Measurements from ENCODE around the gene RPS23. TPM values are rescaled to one million over a fixed set of nuclear protein-coding genes. Genes with fewer than 3 reads are reported as not detected.

RPS23 gene
- total and polyA plus RNA-seq, 2 of the 8 experiments (the other 6 are each of a cell fraction or from before 2014, with no cell fraction given): 2,559 to 4,867 TPM

DNA sequence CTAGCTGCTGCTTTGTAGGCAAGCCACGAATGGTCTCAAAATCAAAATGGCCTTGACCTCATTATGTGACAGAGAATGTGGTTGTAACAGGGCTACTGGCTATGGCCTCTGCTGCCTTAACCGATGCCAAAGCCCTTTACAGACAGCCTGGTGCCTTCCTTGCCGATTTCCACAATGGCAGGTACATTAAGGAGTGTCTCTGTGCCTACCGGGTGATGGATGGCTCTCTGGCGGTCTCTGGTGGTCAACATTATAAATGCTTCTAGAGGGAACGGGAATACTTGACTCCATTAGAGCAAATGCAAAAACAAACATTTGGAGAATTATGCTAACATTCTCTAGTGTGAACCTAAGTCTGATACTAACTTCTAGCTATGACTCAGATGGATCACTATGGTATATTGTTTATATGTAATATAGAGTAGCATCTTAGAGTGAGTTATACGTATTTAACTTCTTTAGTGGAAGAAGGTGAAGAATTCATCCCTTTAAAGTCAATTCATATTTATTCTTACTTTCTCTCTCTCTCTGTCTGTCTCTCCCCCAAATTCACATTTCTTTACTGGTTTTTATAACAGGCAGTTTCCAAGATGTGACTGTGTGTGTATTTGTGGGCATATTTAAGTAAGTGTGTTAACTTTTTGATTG is 52.5 kb downstream of the RPS23 start:
- Histone ChIP-seq H3K23ac (ENCODE audit: insufficient read length) (no peak overlapping the region), H2BK15ac (ENCODE audit: low read length) (no peak overlapping the region), H2AFZ (ENCODE audit: low read length) (no peak overlapping the region), H2AK5ac (ENCODE audit: low read depth, low read length) (no peak overlapping the region), H3K4me1 (replicated peaks in 1 of 4; ENCODE audit: control insufficient read depth in 3 of 4, insufficient read depth in 4 of 4, low read length in 3 of 4) (peaks cover 0 to 9% (median 0%) of the 10 kb centered on the region in 4 experiments; a peak in 3 of 7 replicates), H3K9me3 (ENCODE audit: insufficient read depth in 2 of 2, low read depth in 1 of 2, low read length in 1 of 2) (no peaks in the 10 kb centered on the region), H3K14ac (ENCODE audit: insufficient read length) (no peak overlapping the region), H2BK120ac (replicated peaks; ENCODE audit: low read depth, low read length) (no peak overlapping the region), H3K23me2 (ENCODE audit: low read depth, low read length) (no peaks in the 10 kb centered on the region; the same call in 1 of the 2 replicates), H3K79me2 (ENCODE audit: control insufficient read depth in 1 of 2, insufficient read depth in 2 of 2, low read length in 2 of 2) (no peaks in the 10 kb centered on the region), H3K27me3 (replicated peaks in 1 of 4; ENCODE audit: control insufficient read depth in 3 of 4, extremely low read depth in 1 of 4, insufficient read depth in 3 of 4, low read length in 3 of 4) (no peaks in the 10 kb centered on the region), H3K27ac (ENCODE audit: low read depth, low read length) (no peak overlapping the region), H4K8ac (ENCODE audit: extremely low read depth, insufficient read depth, low read length) (no peak overlapping the region), H3K9ac (replicated peaks in 1 of 4; ENCODE audit: extremely low read depth in 1 of 4, low read depth in 3 of 4, low read length in 3 of 4) (no peak overlapping the region), H3K4me2 (ENCODE audit: insufficient read depth in 1 of 2, low read depth in 2 of 2, low read length in 2 of 2) (no peak overlapping the region; a peak in 1 of 4 replicates), H2BK20ac (ENCODE audit: low read length) (no peak overlapping the region), H4K5ac (ENCODE audit: insufficient read length, low read depth, low read length) (no peak overlapping the region), H3K4ac (replicated peaks; ENCODE audit: insufficient read length, low read depth, low read length) (no peak overlapping the region), H4K20me1 (replicated peaks in 1 of 2; ENCODE audit: control insufficient read depth in 1 of 2, insufficient read depth in 2 of 2, low read length in 2 of 2) (no peaks in the 10 kb centered on the region), H3K36me3 (ENCODE audit: control insufficient read depth in 2 of 4, insufficient read depth in 4 of 4, low read length in 3 of 4) (no peaks in the 10 kb centered on the region), H2BK5ac (ENCODE audit: low read depth, low read length) (no peak overlapping the region), H3K79me1 (ENCODE audit: low read depth, low read length) (no peaks in the 10 kb centered on the region), H3K18ac (ENCODE audit: extremely low read depth, low read length) (no peak overlapping the region), H4K91ac (replicated peaks; ENCODE audit: insufficient read length, low read length) (no peak overlapping the region), H2BK12ac (ENCODE audit: low read depth, low read length) (no peak overlapping the region), H3K56ac (replicated peaks; ENCODE audit: insufficient read length, low read depth, low read length) (no peak overlapping the region), H3K4me3 (ENCODE audit: extremely low read depth in 1 of 4, insufficient read depth in 2 of 4, low read depth in 3 of 4, low read length in 4 of 4) (no peak overlapping the region)
- POLR2A ChIA-PET (ENCODE audit: partially characterized antibody): no interaction called here
- WGBS, 2 experiments (ENCODE audit: extremely low coverage in 1 of 2, insufficient coverage in 1 of 2, insufficient read length in 1 of 2, insufficient replicate concordance in 2 of 2, low coverage in 1 of 2, low lambda C conversion rate in 2 of 2, missing lambda C conversion rate in 1 of 2): 36% methylated on average over 7 of the region's 7 CpGs; no CpG with 5 or more reads in 1 of the 2 experiments
- CTCF ChIA-PET (ENCODE audit: partially characterized antibody): interaction anchor here (0.6 to 3.2 kb wide), 37 partner anchors 8 to 1905 kb away, joined by 3 to 23 read pairs (median 4); no protein-coding TSS in a partner anchor
- TF ChIP-seq TEAD4 (IDR thresholded peaks at IDR 0.05; ENCODE audit: low read depth, low read length): 0 out of 2 replicates have a peak, but pooled peaks have one; percentile 14
- TF ChIP-seq FOSL1 (IDR thresholded peaks at IDR 0.05; ENCODE audit: insufficient read depth, low read depth, low read length): no peak
- peak; percentile 90 for TF ChIP-seq YY1 (IDR thresholded peaks at IDR 0.05; ENCODE audit: low read depth, low read length)
- TF ChIP-seq MAFK (IDR thresholded peaks at IDR 0.05; ENCODE audit: low read depth, low read length): 0 out of 2 replicates have a peak, but pooled peaks have one; percentile 4
- TF ChIP-seq, protein P1, sequence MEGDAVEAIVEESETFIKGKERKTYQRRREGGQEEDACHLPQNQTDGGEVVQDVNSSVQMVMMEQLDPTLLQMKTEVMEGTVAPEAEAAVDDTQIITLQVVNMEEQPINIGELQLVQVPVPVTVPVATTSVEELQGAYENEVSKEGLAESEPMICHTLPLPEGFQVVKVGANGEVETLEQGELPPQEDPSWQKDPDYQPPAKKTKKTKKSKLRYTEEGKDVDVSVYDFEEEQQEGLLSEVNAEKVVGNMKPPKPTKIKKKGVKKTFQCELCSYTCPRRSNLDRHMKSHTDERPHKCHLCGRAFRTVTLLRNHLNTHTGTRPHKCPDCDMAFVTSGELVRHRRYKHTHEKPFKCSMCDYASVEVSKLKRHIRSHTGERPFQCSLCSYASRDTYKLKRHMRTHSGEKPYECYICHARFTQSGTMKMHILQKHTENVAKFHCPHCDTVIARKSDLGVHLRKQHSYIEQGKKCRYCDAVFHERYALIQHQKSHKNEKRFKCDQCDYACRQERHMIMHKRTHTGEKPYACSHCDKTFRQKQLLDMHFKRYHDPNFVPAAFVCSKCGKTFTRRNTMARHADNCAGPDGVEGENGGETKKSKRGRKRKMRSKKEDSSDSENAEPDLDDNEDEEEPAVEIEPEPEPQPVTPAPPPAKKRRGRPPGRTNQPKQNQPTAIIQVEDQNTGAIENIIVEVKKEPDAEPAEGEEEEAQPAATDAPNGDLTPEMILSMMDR (IDR thresholded peaks at IDR 0.05; ENCODE audit: control extremely low read depth in 1 of 3, insufficient read depth in 1 of 3, low read depth in 1 of 3, low read length in 3 of 3): peak; percentile 52 to 89 (median 87)
- no peak for TF ChIP-seq SIX5 (IDR thresholded peaks at IDR 0.05; ENCODE audit: low read depth, low read length)
- no peak for TF ChIP-seq POLR2AphosphoS5 (IDR thresholded peaks at IDR 0.05; ENCODE audit: low read depth, low read length)
- peak; percentile 42 for TF ChIP-seq NANOG (IDR thresholded peaks at IDR 0.05; ENCODE audit: insufficient read depth, low read depth, low read length, poor library complexity, severe bottlenecking)
- peak; percentile 98 to 99 for TF ChIP-seq RAD21 (IDR thresholded peaks at IDR 0.05 in 1 of 2, conservative IDR thresholded peaks at IDR 0.05 in 1 of 2; ENCODE audit: low read depth in 2 of 2, low read length in 2 of 2)
- TF ChIP-seq JUND (IDR thresholded peaks at IDR 0.05; ENCODE audit: low read length): 0 out of 2 replicates have a peak, but pooled peaks have one; percentile 22
- FAIRE-seq: peak; percentile 97
- peak; percentile 33 to 85 for DNase-seq (ENCODE audit: low read depth in 1 of 2, low spot score in 2 of 2)
